Activated T-cell treated with anti-CD3 and anti-CD28 coated beads for 1 hour (primary cell): ENCODE measurements around the gene PTPRT.

Source experiments
- DNase-seq: peaks from one replicate; pipeline ENCODE4 v3.0.0-alpha.2; 2020; ENCODE audit warnings: low read depth

The PTPRT gene

GRCh38 chr20:42549496-42549895, 640.2 kb downstream of the PTPRT start:
- no peak for DNase-seq

GRCh38 chr20:42544926-42545325, 644.8 kb downstream of the PTPRT start:
- DNase-seq = no peak

DNA sequence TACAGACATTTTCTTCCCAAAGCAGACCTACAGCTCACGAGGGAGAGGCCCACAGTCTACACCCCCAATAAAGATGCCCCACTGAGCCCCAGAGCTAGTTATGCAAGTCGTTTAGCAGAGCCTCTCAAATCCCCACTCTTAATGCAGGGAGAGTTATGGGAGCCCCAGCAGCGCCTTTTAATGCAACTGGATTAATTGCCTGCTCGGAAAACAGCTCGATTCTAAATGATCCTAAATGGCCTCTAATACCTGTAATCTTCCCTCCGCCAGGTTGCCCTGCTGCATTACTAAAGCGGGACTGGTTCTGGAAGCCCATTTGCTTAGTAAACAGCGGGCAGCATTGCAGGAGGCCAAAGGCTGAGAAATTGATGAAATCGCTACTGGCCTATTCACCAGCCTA, 656.9 kb downstream of the PTPRT start:
- DNase-seq = no peak

DNA sequence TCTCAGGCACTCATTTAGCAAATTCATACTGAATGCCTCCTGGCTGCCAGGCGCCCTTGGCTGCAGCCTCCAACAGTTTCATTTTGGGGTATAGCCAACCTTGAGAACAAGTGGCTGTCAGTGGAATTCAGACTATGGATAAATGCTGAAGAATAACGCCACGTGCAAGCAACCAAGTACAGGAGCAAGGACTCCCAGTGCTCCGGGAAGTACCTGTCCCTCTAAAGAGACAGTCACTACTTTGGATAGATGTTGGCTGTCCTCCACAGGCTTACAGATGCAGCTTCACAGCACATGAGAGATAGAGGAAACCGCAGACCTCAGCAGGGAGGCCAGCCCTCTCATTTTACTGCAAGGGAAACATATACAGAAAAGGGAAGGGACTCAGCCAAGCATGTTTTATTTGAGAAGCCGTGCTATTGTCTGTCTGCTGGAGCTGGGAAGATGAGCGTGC, 658.2 kb downstream of the PTPRT start:
- no peak for DNase-seq

DNA sequence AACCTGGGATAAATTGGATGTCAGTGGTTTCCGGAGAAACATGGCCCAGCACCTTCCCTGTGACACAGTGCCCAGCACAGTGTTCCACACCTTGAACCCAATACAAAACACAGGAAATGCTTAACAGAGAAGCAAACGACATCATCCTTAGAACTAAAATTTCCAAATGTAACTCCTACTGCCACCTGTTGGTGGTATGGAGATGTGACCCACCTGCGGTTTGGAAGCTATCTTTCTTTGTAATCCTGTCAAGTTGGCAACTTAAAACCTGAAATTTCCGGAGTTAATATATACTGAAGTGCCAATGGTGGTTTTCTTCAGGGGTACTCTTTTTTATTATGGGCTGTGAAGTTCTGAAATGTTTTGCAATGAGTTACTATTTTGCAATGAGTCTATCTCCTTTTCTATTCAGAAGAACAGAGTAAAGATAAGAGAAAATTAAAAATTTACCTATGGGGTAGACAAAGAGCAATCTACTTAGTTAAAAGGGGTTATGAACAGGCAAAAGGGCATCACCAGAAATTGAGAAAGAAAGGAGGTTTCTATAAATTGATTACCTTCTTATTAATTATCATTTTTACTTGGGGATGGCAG, 658.8 kb downstream of the PTPRT start:
- no peak for DNase-seq

DNA sequence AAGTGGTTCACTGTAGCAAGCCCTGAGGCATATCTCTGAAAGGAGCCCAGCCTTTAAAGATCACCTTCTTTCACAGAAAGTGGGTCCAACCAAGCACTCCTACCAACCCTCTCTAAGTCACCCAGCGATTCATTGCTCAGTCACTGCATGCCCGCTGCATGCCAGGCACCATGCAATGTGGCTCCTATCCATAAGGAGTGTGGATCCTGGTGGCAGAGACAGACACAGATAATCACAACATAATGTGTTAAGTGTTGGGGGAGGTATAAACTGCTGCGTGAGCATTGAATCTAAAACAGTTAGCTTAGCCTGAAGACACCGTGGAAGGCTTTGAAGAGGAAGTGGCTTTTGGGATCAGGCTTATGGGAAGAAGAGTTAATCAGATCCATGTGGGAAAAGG, 659.5 kb downstream of the PTPRT start:
- DNase-seq = no peak

GRCh38 chr20:42524058-42524457, 665.6 kb downstream of the PTPRT start:
- no peak for DNase-seq

- DNase-seq = no peak
These were observed 673.0 kb downstream of the PTPRT start for GRCh38 chr20:42516692-42517091.

DNA sequence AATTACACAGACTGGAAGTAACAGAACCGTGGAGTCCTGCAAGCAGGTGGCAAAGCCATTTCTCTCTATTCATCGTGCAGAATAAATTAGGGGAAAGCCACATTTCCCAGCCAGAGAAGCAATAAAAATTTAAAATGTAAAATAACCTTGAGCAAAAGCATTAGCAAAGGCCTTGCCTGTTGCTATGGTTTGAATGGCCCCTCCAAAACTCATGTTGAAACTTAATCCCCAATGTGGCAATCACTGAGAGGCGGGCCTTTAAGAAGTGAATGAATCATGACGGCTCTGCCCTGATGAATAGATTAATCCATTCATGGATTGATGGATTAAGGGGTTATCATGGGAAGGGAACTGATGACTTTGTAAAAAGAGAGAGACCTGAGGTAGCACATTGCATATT, 679.0 kb downstream of the PTPRT start:
- DNase-seq = no peak

- DNase-seq = no peak
These were observed 681.8 kb downstream of the PTPRT start for GRCh38 chr20:42507874-42508273.

DNA sequence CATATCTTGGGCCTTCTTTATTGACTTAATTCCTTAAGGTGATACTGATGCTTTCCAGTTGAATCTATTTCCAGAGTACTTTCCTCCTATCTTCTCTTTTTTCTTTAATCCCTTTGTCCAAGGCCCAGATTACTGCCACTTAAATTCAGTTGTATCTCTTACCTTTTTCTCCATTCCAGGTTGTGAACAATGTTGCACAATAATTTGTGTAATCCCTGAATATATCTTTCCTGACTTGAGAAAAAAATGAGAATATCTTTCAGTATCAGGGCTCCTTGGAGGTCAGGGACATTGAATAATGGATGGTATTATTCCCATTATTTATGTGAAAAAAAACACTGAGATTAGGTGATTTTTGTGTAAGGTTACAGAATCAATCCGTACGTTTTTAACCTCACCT, 683.3 kb downstream of the PTPRT start:
- no peak for DNase-seq

DNA sequence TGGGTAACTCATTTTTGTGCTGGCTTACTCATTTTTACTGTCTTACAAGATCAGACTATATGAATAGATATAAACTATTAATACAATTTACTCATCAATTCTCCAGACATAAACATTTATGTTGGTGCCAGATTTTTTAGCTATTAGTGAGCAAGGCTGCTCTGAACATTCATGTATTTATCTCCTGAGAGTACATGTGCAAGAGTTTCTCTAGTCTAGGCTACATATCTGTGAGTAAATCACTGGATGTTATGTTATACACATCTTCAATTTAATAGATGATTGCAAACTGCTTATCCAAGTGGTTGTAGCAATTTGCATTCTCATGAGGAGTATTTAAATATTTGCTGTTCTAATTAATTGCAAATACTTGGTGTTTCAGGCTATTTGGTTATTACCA, 687.1 kb downstream of the PTPRT start:
- no peak for DNase-seq

- DNase-seq = no peak
These were observed 693.1 kb downstream of the PTPRT start for GRCh38 chr20:42496595-42496994.

- no peak for DNase-seq
These were observed 695.4 kb downstream of the PTPRT start for GRCh38 chr20:42494290-42494689.

DNA sequence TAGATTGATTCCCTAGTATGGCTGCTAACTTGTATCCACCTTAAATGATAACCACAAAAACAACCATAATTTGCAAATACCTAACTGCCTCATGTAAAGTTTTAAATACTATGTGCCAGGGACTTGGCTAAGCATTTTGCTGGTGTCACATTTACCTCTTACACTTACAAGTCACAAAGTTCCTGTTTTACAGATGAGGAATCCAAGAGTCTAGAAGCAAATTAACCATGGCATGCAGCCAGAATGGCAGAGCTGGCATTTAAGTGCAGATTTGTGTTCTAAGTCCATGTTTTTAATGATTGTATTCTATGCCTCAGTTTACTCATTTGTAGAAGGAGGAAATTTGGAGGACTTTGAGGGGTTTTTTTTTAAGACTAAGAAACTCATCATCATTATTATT, 696.7 kb downstream of the PTPRT start:
- DNase-seq = no peak

- DNase-seq = no peak
These were observed 697.4 kb downstream of the PTPRT start for GRCh38 chr20:42492290-42492689.

- DNase-seq = no peak
These were observed 704.1 kb downstream of the PTPRT start for GRCh38 chr20:42485556-42485955.

DNA sequence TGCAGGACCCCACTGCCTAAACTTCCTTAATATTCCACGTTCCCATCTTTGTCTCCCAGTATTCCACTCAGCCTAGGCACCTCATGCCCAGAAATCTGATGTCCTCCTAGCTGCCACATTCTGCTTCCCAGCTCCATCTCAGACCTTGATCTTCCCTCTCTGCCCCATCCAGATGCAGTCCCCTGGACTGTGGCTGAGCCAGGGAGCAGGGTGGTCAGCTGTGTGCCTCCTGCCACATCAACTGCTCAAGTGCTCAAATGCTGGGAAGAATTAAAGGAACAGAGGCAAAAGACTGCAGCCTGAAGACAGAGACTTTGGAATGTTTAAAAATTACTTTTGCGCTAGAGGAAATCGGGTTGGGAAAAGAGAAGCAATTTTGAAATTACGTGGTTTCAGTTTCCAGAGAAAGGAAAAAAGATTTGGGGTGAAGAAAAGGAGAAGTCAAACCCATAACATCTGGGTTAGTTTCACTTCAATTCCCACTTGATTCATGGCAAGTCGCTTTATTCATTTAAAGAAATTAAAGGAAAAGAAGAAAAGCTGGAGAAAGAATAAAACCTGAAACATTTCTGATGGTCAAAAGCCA, 704.8 kb downstream of the PTPRT start:
- no peak for DNase-seq

DNA sequence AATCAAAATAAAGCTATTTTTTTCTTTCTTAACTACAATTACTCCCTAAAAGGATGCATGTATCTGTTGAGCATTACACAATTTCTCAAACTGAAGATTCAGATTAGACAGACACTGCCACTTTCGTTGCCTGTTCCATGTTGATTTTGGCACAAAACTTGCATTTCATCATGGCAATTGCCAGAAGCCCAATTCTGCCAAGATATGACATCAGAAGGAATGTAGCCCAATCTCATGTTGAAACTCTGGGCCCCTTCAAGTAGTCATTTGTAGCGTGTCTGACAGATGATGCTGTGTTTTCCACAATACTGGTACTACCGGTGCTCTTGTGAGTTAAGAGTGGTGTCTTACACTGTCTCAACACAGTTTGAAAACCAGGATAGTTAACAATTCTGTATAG, 705.4 kb downstream of the PTPRT start:
- DNase-seq = no peak

DNA sequence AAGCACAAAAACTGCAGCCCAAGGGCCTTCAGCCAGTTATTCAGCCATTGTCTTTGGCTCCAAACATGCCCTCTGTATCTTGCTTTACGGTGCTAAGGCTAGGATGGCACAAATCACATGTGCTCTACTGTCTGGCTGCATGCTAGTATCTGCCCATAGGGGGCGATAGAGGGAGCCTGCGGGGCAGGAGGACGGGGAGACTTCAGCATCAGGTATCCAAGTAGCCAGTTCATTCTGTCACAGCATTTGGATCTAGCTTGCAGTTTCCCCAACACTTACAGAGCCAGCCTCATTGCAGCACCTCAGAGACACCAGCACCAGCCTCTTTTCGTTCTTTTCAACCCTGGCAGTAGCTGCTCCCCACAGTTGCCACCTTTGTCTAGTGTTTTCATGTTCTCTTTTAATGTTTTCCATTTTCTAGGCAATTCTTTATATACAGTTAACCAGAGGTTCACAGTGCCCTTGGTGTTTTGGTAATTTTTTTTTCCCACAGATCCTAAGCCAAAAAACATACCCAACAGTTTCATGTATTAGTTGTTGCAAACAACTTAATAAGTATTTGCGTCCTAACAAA, 705.9 kb downstream of the PTPRT start:
- no peak for DNase-seq

- no peak for DNase-seq
These were observed 706.9 kb downstream of the PTPRT start for GRCh38 chr20:42482808-42483207.

GRCh38 chr20:42475773-42476172, 713.9 kb downstream of the PTPRT start:
- DNase-seq = no peak

- DNase-seq = no peak
These were observed 715.1 kb downstream of the PTPRT start for GRCh38 chr20:42474646-42475045.

- DNase-seq = no peak
These were observed 717.5 kb downstream of the PTPRT start for GRCh38 chr20:42472198-42472597.
